ENCODE measurements around the gene NEK3. TPM values are rescaled to one million over a fixed set of nuclear protein-coding genes. Genes with fewer than 3 reads are reported as not detected.

Gene NEK3
- total and polyA plus RNA-seq, 4 experiments from 2014 or later = 3.4 to 8.2 (median 6.9) TPM

- intact Hi-C loops (cut with micrococcal nuclease) = no loop called here
- Mint-ChIP-seq H3K9me3 (no peaks in the 10 kb centered on the region), H3K27me3 (no peaks in the 10 kb centered on the region), H3K36me3 (peaks cover 39 to 41% of the 10 kb centered on the region in 2 donors), H3K27ac (no peak overlapping the region), H3K4me1 (no peaks in the 10 kb centered on the region), H3K4me3 (no peak overlapping the region)
- Histone ChIP-seq H3K9me3 (ENCODE audit: control insufficient read depth in 1 of 2, low read length in 2 of 2) (no peaks in the 10 kb centered on the region), H3K4me1 (ENCODE audit: insufficient read depth, low read length) (no peaks in the 10 kb centered on the region), H3K27ac (ENCODE audit: low read depth, low read length) (no peak overlapping the region), H3K4me3 (ENCODE audit: low read length in 2 of 2) (no peak overlapping the region), H3K27me3 (ENCODE audit: insufficient read depth, low read length) (no peaks in the 10 kb centered on the region), H3K36me3 (ENCODE audit: insufficient read depth, low read length) (peaks cover 4% of the 10 kb centered on the region)
- ChIA-PET POLR2A (ENCODE audit: partially characterized antibody) (no interaction called here), CTCF (ENCODE audit: partially characterized antibody) (interaction anchor here (1.4 kb wide), 1 partner anchor 9 kb away, joined by 6 read pairs; no protein-coding TSS in a partner anchor)
- no peak for DNase-seq
Measured at GRCh38 chr13:52136763-52137162, 22.6 kb downstream of the NEK3 start.

DNA sequence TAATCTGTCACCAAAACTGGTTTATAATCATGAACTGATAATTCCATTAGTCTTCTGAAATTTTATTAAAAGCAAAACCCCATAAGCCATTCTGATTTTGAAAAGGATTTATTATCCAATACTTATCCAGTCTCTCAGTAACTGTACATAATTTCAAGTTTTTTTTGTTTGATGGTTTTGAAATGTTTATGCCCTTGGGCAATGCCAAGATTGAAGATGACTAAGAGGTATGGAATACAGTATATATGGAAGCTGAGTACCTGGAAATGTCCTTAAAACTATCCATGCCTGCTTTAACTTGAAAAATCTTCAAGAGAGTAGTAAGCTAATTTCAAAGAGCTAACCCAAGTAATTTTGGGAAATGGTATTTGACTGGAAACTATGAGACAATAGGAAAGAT lies 28.8 kb downstream of the NEK3 start:
- peaks cover 4% of the 10 kb centered on the region for H3K27me3 ChIP-seq (ENCODE audit: insufficient read depth, low read length)
- H3K27me3 Mint-ChIP-seq = peaks cover 0 to 3% of the 10 kb centered on the region in 2 donors
- peaks cover 25 to 27% of the 10 kb centered on the region in 2 donors for H3K36me3 Mint-ChIP-seq
- no peak for DNase-seq
- ChIA-PET CTCF (ENCODE audit: partially characterized antibody) (interaction anchor here (1.0 to 1.8 kb wide), 4 partner anchors 128 to 316 kb away, joined by 3 to 7 read pairs (median 3); no protein-coding TSS in a partner anchor), POLR2A (ENCODE audit: partially characterized antibody) (no interaction called here)
- H3K36me3 ChIP-seq (ENCODE audit: insufficient read depth, low read length) = peaks cover 4% of the 10 kb centered on the region
- H3K9me3 ChIP-seq (ENCODE audit: control insufficient read depth in 1 of 2, low read length in 2 of 2) = no peaks in the 10 kb centered on the region
- intact Hi-C loops (cut with micrococcal nuclease) = no loop called here
- peaks cover 19% of the 10 kb centered on the region for H3K4me1 ChIP-seq (ENCODE audit: insufficient read depth, low read length)
- no peak overlapping the region for H3K27ac Mint-ChIP-seq
- no peak overlapping the region for H3K4me3 ChIP-seq (ENCODE audit: low read length in 2 of 2)
- no peak overlapping the region for H3K27ac ChIP-seq (ENCODE audit: low read depth, low read length)
- no peaks in the 10 kb centered on the region for H3K9me3 Mint-ChIP-seq
- H3K4me1 Mint-ChIP-seq = peaks cover 11 to 19% (median 13%) of the 10 kb centered on the region in 4 donors
- H3K4me3 Mint-ChIP-seq = peak overlapping the region in 1 of 8 donors; percentile 59

GRCh38 chr13:52128714-52129700 lies 30.4 kb downstream of the NEK3 start, which contains the start of gene NEK5:
Gene NEK5, minus strand, starts transcription at chr13:52129073. Its CDS starts 1,591 bp downstream, at chr13:52127482.
- Mint-ChIP-seq H3K27me3 (peaks cover 0 to 3% of the 10 kb centered on the region in 2 donors), H3K27ac (peak within 1 kb of the TSS in 6 of 7 donors; percentile 3 to 50 (median 18)), H3K4me1 (peaks cover 11 to 19% (median 13%) of the 10 kb centered on the region in 4 donors), H3K4me3 (peak within 1 kb of the TSS; percentile 77 to 95 (median 86)), H3K9me3 (no peaks in the 10 kb centered on the region), H3K36me3 (peaks cover 21 to 23% of the 10 kb centered on the region in 2 donors)
- Histone ChIP-seq H3K27ac (ENCODE audit: low read depth, low read length) (no peak within 1 kb of the TSS), H3K4me1 (ENCODE audit: insufficient read depth, low read length) (peaks cover 19% of the 10 kb centered on the region), H3K4me3 (ENCODE audit: low read length in 2 of 2) (peak within 1 kb of the TSS; percentile 59 to 73), H3K36me3 (ENCODE audit: insufficient read depth, low read length) (peaks cover 4% of the 10 kb centered on the region), H3K9me3 (ENCODE audit: control insufficient read depth in 1 of 2, low read length in 2 of 2) (no peaks in the 10 kb centered on the region), H3K27me3 (ENCODE audit: insufficient read depth, low read length) (peaks cover 4% of the 10 kb centered on the region)
- CTCF ChIA-PET (ENCODE audit: partially characterized antibody) = interaction anchor here (0.5 to 4.1 kb wide), 22 partner anchors 9 to 998 kb away, joined by 3 to 59 read pairs (median 3); partner anchors contain the start of genes ALG11 and TMEM272
- DNase-seq = peak; percentile 48 to 58 (median 55)
- intact Hi-C loops (cut with micrococcal nuclease) = loop anchor here (2.0 to 5.0 kb wide), 5 partner anchors 26 to 323 kb away; partner anchors contain the start of gene VPS36
- POLR2A ChIA-PET (ENCODE audit: partially characterized antibody) = interaction anchor here (1.1 to 2.2 kb wide), 3 partner anchors 27 to 313 kb away, joined by 3 to 7 read pairs (median 3); partner anchors contain the start of gene NEK3

GRCh38 chr13:52127783-52128702 lies 31.4 kb downstream of the NEK3 start:
- peaks cover 4% of the 10 kb centered on the region for H3K36me3 ChIP-seq (ENCODE audit: insufficient read depth, low read length)
- peaks cover 19% of the 10 kb centered on the region for H3K4me1 ChIP-seq (ENCODE audit: insufficient read depth, low read length)
- Mint-ChIP-seq H3K36me3 (peaks cover 14 to 16% of the 10 kb centered on the region in 2 donors), H3K27me3 (peaks cover 0 to 3% of the 10 kb centered on the region in 2 donors), H3K27ac (peak overlapping the region in 6 of 7 donors; percentile 3 to 50 (median 18)), H3K9me3 (no peaks in the 10 kb centered on the region), H3K4me3 (peak overlapping the region; percentile 74 to 95 (median 86)), H3K4me1 (peaks cover 11 to 19% (median 13%) of the 10 kb centered on the region in 4 donors)
- peaks cover 4% of the 10 kb centered on the region for H3K27me3 ChIP-seq (ENCODE audit: insufficient read depth, low read length)
- peak; percentile 59 to 72 (median 64) for DNase-seq
- intact Hi-C loops (cut with micrococcal nuclease) = loop anchor here (1.0 to 5.0 kb wide), 10 partner anchors 27 to 324 kb away; partner anchors contain the start of genes ALG11, TMEM272 and VPS36
- ChIA-PET CTCF (ENCODE audit: partially characterized antibody) (interaction anchor here (0.5 to 4.1 kb wide), 35 partner anchors 9 to 1002 kb away, joined by 3 to 59 read pairs (median 4); partner anchors contain the start of genes ALG11, NEK3 and TMEM272), POLR2A (ENCODE audit: partially characterized antibody) (interaction anchor here (1.0 to 2.2 kb wide), 4 partner anchors 28 to 312 kb away, joined by 3 to 7 read pairs (median 4); partner anchors contain the start of gene NEK3)
- H3K27ac ChIP-seq (ENCODE audit: low read depth, low read length) = no peak overlapping the region
- no peaks in the 10 kb centered on the region for H3K9me3 ChIP-seq (ENCODE audit: control insufficient read depth in 1 of 2, low read length in 2 of 2)
- peak overlapping the region; percentile 59 to 73 for H3K4me3 ChIP-seq (ENCODE audit: low read length in 2 of 2)

- Histone ChIP-seq H3K4me1 (ENCODE audit: insufficient read depth, low read length) (peaks cover 19% of the 10 kb centered on the region), H3K9me3 (ENCODE audit: control insufficient read depth in 1 of 2, low read length in 2 of 2) (no peaks in the 10 kb centered on the region), H3K36me3 (ENCODE audit: insufficient read depth, low read length) (peaks cover 3% of the 10 kb centered on the region), H3K27me3 (ENCODE audit: insufficient read depth, low read length) (peaks cover 4% of the 10 kb centered on the region), H3K4me3 (ENCODE audit: low read length in 2 of 2) (no peak overlapping the region), H3K27ac (ENCODE audit: low read depth, low read length) (no peak overlapping the region)
- Mint-ChIP-seq H3K36me3 (peaks cover 11 to 12% of the 10 kb centered on the region in 2 donors), H3K27ac (peak overlapping the region in 2 of 7 donors; percentile 6 to 26), H3K9me3 (no peaks in the 10 kb centered on the region), H3K27me3 (peaks cover 0 to 3% of the 10 kb centered on the region in 2 donors), H3K4me1 (peaks cover 11 to 19% (median 13%) of the 10 kb centered on the region in 4 donors), H3K4me3 (peak overlapping the region in 3 of 8 donors; percentile 74 to 95 (median 88))
- DNase-seq = no peak
- ChIA-PET CTCF (ENCODE audit: partially characterized antibody) (interaction anchor here (0.8 to 4.1 kb wide), 28 partner anchors 9 to 1001 kb away, joined by 3 to 59 read pairs (median 4); partner anchors contain the start of genes NEK3, TMEM272 and VPS36), POLR2A (ENCODE audit: partially characterized antibody) (interaction anchor here (1.0 to 2.2 kb wide), 2 partner anchors 32 to 302 kb away, joined by 4 to 7 read pairs; partner anchors contain the start of gene NEK3)
- intact Hi-C loops (cut with micrococcal nuclease) = loop anchor here (1.0 to 5.0 kb wide), 8 partner anchors 110 to 325 kb away; partner anchors contain the start of genes ALG11, TMEM272 and VPS36
Measured at GRCh38 chr13:52127378-52127777, 32.0 kb downstream of the NEK3 start.

DNA sequence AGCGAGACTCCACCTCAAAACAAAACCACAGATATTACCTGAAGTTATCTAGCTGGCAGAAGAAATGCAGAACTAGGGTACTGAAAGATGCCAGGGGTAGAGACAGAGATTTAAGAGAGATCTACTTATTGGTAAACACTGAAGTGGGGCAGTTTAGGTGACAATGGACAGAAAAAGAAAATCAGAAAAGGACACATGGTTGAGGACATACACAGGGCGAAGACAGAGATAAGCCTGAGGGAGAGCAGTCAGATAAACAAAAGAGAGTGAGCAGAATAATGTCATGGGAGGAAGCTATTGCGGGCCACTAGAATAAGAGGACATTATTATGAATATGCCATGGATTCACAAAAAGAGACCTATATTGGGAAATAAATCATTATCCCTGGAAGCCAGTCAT lies 33.9 kb downstream of the NEK3 start:
- H3K9me3 Mint-ChIP-seq = no peaks in the 10 kb centered on the region
- H3K36me3 Mint-ChIP-seq = no peaks in the 10 kb centered on the region
- CTCF ChIA-PET (ENCODE audit: partially characterized antibody) = interaction anchor here (0.9 to 4.1 kb wide), 8 partner anchors 22 to 328 kb away, joined by 3 to 59 read pairs (median 4); partner anchors contain the start of genes TMEM272 and VPS36
- no peak for DNase-seq
- Histone ChIP-seq H3K4me3 (ENCODE audit: low read length in 2 of 2) (no peak overlapping the region), H3K27me3 (ENCODE audit: insufficient read depth, low read length) (peaks cover 4% of the 10 kb centered on the region), H3K4me1 (ENCODE audit: insufficient read depth, low read length) (peaks cover 19% of the 10 kb centered on the region), H3K36me3 (ENCODE audit: insufficient read depth, low read length) (no peaks in the 10 kb centered on the region), H3K9me3 (ENCODE audit: control insufficient read depth in 1 of 2, low read length in 2 of 2) (no peaks in the 10 kb centered on the region), H3K27ac (ENCODE audit: low read depth, low read length) (no peak overlapping the region)
- H3K27me3 Mint-ChIP-seq = peaks cover 0 to 3% of the 10 kb centered on the region in 2 donors
- H3K4me3 Mint-ChIP-seq = no peak overlapping the region
- peak overlapping the region in 1 of 7 donors; percentile 1 for H3K27ac Mint-ChIP-seq
- peaks cover 11 to 19% (median 13%) of the 10 kb centered on the region in 4 donors for H3K4me1 Mint-ChIP-seq
- intact Hi-C loops (cut with micrococcal nuclease) = loop anchor here (5.0 kb wide), 3 partner anchors 112 to 327 kb away; partner anchors contain the start of gene VPS36
- POLR2A ChIA-PET (ENCODE audit: partially characterized antibody) = no interaction called here

Measured in CD4-positive, alpha-beta memory T cell (primary cell).